Fibroblast of skin of left biceps (primary cell): ENCODE results near the gene CNNM4.

Experiments
- DNase-seq, 2 experiments: peaks; one replicate each; pipeline ENCODE4 v3.0.0-alpha.2; 2013; ENCODE audit warnings: low read depth in 2 of 2

CNNM4 gene

GRCh38 chr2:96759548-96759947 is 1.2 kb upstream of the CNNM4 start:
- DNase-seq, result no peak

GRCh38 chr2:96760986-96761832 is 507 bp downstream of the CNNM4 start:
- no peak for DNase-seq

- no peak for DNase-seq
These were observed 2.0 kb downstream of the CNNM4 start for GRCh38 chr2:96762529-96763311.

GRCh38 chr2:96763511-96764252 is 3.0 kb downstream of the CNNM4 start:
- no peak for DNase-seq

- no peak for DNase-seq
These were observed 3.5 kb downstream of the CNNM4 start for GRCh38 chr2:96764253-96764637.

GRCh38 chr2:96767135-96767871 is 6.6 kb downstream of the CNNM4 start:
- DNase-seq, result no peak

- DNase-seq, result no peak
These were observed 7.4 kb downstream of the CNNM4 start for GRCh38 chr2:96768083-96768561.

GRCh38 chr2:96769814-96770213 is 9.1 kb downstream of the CNNM4 start:
- DNase-seq, result no peak

GRCh38 chr2:96770442-96771202 is 9.9 kb downstream of the CNNM4 start:
- DNase-seq, result no peak

- no peak for DNase-seq
These were observed 11.3 kb downstream of the CNNM4 start for GRCh38 chr2:96771796-96772618.

GRCh38 chr2:96772903-96773671 is 12.4 kb downstream of the CNNM4 start:
- DNase-seq, result no peak

- no peak for DNase-seq
These were observed 13.2 kb downstream of the CNNM4 start for GRCh38 chr2:96773922-96774321.

- no peak for DNase-seq
These were observed 14.5 kb downstream of the CNNM4 start for GRCh38 chr2:96775160-96775559.

GRCh38 chr2:96783388-96783787 is 22.7 kb downstream of the CNNM4 start:
- DNase-seq, result no peak

- DNase-seq, result no peak
These were observed 26.7 kb downstream of the CNNM4 start for GRCh38 chr2:96787411-96787810.

- DNase-seq, result no peak
These were observed 27.9 kb downstream of the CNNM4 start for GRCh38 chr2:96788442-96789244.

GRCh38 chr2:96789245-96789617 is 28.5 kb downstream of the CNNM4 start:
- DNase-seq, result no peak
